SK-N-SH treated with all-trans-retinoic acid at 6 μM for 48 hours (cell line): ENCODE results near the gene CST1.
"Not testable (repeated sequence)": the region's sequence is repeated elsewhere in the genome, so short reads cannot be mapped to it uniquely, and the experiment has no call there.

Source experiments
- ATAC-seq: fragments of 200-7000 bp; cut with Tn5 transposase; 3 replicates; pipeline ENCODE4 v1.9.1; 2020; ENCODE audit warnings: mild to moderate bottlenecking, moderate library complexity
- ARNTL ChIP-seq: fragments of 450-650 bp; formaldehyde crosslinking; IDR thresholded peaks from 2 replicates; pipeline ENCODE4 v1.5.0; 2020; ENCODE audit warnings: low read depth, mild to moderate bottlenecking, moderate library complexity, borderline replicate concordance
- BACH2 ChIP-seq: fragments of 250-450 bp; sonication (Bioruptor Pico); IDR thresholded peaks from 2 replicates; pipeline ENCODE4 v1.9.0; 2021; ENCODE audit warnings: mild to moderate bottlenecking, borderline replicate concordance
- CSDC2 ChIP-seq: fragments of 250-450 bp; sonication (Bioruptor Pico); IDR thresholded peaks from 2 replicates; pipeline ENCODE4 v1.5.0; 2020; ENCODE audit warnings: mild to moderate bottlenecking, moderate library complexity
- ESRRG ChIP-seq: fragments of 250-450 bp; sonication (Bioruptor Pico); IDR thresholded peaks from 2 replicates; pipeline ENCODE4 v1.6.1; 2021; ENCODE audit warnings: mild to moderate bottlenecking
- ISL1 ChIP-seq: fragments of 250-450 bp; sonication (Bioruptor Pico); IDR thresholded peaks from 2 replicates; pipeline ENCODE4 v2.1.2; 2022; ENCODE audit warnings: mild to moderate bottlenecking, moderate library complexity
- OSR1 ChIP-seq: fragments of 250-450 bp; sonication (Bioruptor Pico); IDR thresholded peaks from 2 replicates; pipeline ENCODE4 v1.8.0; 2022; ENCODE audit warnings: moderate library complexity, mild to moderate bottlenecking, inconsistent platforms
- PPARA ChIP-seq: fragments of 250-450 bp; sonication (Bioruptor Pico); IDR thresholded peaks from 2 replicates; pipeline ENCODE4 v1.5.0; 2020; ENCODE audit warnings: mild to moderate bottlenecking, borderline replicate concordance
- RARB ChIP-seq: fragments of 250-450 bp; sonication (Bioruptor Pico); IDR thresholded peaks from 2 replicates; pipeline ENCODE4 v1.8.0; 2021; ENCODE audit warnings: mild to moderate bottlenecking, moderate library complexity
- TCF4 ChIP-seq: fragments of 250-450 bp; sonication (Bioruptor Pico); IDR thresholded peaks from 2 replicates; pipeline ENCODE4 v1.8.0; 2021; ENCODE audit warnings: mild to moderate bottlenecking, moderate library complexity, borderline replicate concordance
- TOX ChIP-seq: fragments of 250-450 bp; sonication (Bioruptor Pico); IDR thresholded peaks from 2 replicates; pipeline ENCODE4 v1.8.0; 2021; ENCODE audit warnings: mild to moderate bottlenecking, moderate library complexity, borderline replicate concordance
- ZC3H10 ChIP-seq: fragments of 250-450 bp; sonication (Bioruptor Pico); IDR thresholded peaks from 2 replicates; pipeline ENCODE4 v1.5.1; 2021; ENCODE audit warnings: mild to moderate bottlenecking, moderate library complexity
- ZFP30 ChIP-seq: fragments of 450-650 bp; formaldehyde crosslinking; IDR thresholded peaks from 2 replicates; pipeline ENCODE4 v1.5.0; 2022; ENCODE audit warnings: mild to moderate bottlenecking, moderate library complexity
- ZNF565 ChIP-seq: fragments of 450-650 bp; formaldehyde crosslinking; conservative IDR thresholded peaks from 2 replicates; pipeline ENCODE4 v1.5.0; 2020; ENCODE audit warnings: low read depth, mild to moderate bottlenecking, moderate library complexity
- ZNF70 ChIP-seq: fragments of 450-650 bp; formaldehyde crosslinking; IDR thresholded peaks from 2 replicates; pipeline ENCODE4 v1.5.0; 2020; ENCODE audit warnings: mild to moderate bottlenecking, moderate library complexity
- ZNF8 ChIP-seq: fragments of 450-650 bp; formaldehyde crosslinking; IDR thresholded peaks from 2 replicates; pipeline ENCODE4 v1.5.0; 2020; ENCODE audit warnings: mild to moderate bottlenecking, moderate library complexity
- TF ChIP-seq, protein P1 (sequence below): fragments of 250-450 bp; sonication (Bioruptor Pico); IDR thresholded peaks from 2 replicates; pipeline ENCODE4 v1.5.1; 2020; ENCODE audit warnings: low read depth, mild to moderate bottlenecking, moderate library complexity
- TF ChIP-seq, protein P2 (sequence below): fragments of 250-450 bp; sonication (Bioruptor Pico); IDR thresholded peaks from 2 replicates; pipeline ENCODE4 v1.5.0; 2020; ENCODE audit warnings: mild to moderate bottlenecking, moderate library complexity
- TF ChIP-seq, protein P3 (sequence below): fragments of 250-450 bp; sonication (Bioruptor Pico); IDR thresholded peaks from 2 replicates; pipeline ENCODE4 v1.5.1; 2021; ENCODE audit warnings: mild to moderate bottlenecking, moderate library complexity
- TF ChIP-seq, protein P4 (sequence below): fragments of 250-450 bp; sonication (Bioruptor Pico); IDR thresholded peaks from 2 replicates; pipeline ENCODE4 v1.8.0; 2020; ENCODE audit warnings: mild to moderate bottlenecking, moderate library complexity, borderline replicate concordance
- TF ChIP-seq, protein P5 (sequence below): fragments of 250-450 bp; sonication (Bioruptor Pico); IDR thresholded peaks from 2 replicates; pipeline ENCODE4 v1.8.0; 2021; ENCODE audit warnings: low read depth, mild to moderate bottlenecking, moderate library complexity, borderline replicate concordance

Gene CST1

DNA sequence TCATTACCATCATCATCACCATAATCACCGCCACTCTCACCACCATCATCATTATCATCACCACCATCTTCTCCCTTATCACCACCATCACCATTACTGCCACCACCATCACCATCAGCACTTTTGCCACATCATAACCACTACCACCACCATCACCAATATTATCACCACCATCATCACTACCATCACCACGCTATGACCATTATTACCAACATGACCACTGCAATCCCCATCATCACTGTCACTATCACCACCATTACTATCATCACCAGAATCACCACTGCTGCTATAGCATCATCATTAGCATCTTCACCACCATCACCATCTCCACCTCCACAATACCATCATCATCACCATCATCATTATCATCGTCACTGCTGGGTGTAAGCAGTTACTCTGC lies 25.6 kb downstream of the CST1 start:
- ATAC-seq = no peak

DNA sequence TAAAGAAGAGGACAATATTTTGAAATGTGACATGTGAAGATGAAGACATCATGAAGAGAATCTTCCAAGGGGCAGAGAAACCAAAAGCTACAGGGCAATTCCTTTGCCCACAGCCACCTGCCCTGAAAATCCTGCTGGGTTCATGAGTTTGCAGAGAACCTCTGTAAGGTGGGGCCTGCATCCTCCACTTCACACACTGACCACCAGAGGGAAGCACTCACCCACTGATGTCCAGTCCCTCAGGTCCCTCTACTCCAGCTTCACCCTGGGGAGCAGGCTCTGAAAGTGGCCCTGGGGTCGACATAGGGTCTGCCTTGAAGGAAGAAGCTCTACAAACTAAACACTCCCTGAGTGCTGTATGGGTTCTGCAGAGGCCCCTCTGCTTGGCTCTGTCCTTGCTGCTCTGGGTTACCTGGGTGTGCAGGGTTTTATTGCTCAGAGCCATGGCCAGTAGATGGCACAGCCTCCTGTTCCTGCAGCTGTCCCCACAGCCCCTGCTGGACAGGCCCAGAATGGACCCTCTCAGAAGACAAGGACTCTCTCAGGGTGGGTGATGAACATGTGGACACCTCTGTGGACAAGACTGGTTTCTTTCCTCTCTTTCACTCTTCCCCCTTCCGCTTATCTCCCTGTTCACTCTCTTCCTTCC lies 27.0 kb downstream of the CST1 start:
- ATAC-seq = peak; percentile 99

More for the DNA sequence above, 25.6 kb downstream of the CST1 start:
- no peak for TF ChIP-seq ZNF8
- no peak for TF ChIP-seq CSDC2 (CRISPR knock-in tag)
- no peak for TF ChIP-seq PPARA (CRISPR knock-in tag)
- TF ChIP-seq, protein P1, sequence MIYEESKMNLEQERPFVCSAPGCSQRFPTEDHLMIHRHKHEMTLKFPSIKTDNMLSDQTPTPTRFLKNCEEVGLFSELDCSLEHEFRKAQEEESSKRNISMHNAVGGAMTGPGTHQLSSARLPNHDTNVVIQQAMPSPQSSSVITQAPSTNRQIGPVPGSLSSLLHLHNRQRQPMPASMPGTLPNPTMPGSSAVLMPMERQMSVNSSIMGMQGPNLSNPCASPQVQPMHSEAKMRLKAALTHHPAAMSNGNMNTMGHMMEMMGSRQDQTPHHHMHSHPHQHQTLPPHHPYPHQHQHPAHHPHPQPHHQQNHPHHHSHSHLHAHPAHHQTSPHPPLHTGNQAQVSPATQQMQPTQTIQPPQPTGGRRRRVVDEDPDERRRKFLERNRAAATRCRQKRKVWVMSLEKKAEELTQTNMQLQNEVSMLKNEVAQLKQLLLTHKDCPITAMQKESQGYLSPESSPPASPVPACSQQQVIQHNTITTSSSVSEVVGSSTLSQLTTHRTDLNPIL (CRISPR knock-in tag) = no peak
- TF ChIP-seq TOX (CRISPR knock-in tag) = no peak
- TF ChIP-seq BACH2 (CRISPR knock-in tag) = no peak
- TF ChIP-seq ZC3H10 = no peak
- no peak for TF ChIP-seq ESRRG (CRISPR knock-in tag)
- TF ChIP-seq, protein P2, sequence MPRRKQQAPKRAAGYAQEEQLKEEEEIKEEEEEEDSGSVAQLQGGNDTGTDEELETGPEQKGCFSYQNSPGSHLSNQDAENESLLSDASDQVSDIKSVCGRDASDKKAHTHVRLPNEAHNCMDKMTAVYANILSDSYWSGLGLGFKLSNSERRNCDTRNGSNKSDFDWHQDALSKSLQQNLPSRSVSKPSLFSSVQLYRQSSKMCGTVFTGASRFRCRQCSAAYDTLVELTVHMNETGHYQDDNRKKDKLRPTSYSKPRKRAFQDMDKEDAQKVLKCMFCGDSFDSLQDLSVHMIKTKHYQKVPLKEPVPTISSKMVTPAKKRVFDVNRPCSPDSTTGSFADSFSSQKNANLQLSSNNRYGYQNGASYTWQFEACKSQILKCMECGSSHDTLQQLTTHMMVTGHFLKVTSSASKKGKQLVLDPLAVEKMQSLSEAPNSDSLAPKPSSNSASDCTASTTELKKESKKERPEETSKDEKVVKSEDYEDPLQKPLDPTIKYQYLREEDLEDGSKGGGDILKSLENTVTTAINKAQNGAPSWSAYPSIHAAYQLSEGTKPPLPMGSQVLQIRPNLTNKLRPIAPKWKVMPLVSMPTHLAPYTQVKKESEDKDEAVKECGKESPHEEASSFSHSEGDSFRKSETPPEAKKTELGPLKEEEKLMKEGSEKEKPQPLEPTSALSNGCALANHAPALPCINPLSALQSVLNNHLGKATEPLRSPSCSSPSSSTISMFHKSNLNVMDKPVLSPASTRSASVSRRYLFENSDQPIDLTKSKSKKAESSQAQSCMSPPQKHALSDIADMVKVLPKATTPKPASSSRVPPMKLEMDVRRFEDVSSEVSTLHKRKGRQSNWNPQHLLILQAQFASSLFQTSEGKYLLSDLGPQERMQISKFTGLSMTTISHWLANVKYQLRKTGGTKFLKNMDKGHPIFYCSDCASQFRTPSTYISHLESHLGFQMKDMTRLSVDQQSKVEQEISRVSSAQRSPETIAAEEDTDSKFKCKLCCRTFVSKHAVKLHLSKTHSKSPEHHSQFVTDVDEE (CRISPR knock-in tag) = no peak
- TF ChIP-seq ZNF565 (CRISPR knock-in tag) = no peak
- TF ChIP-seq ISL1 (CRISPR knock-in tag) = no peak
- TF ChIP-seq ZFP30 (CRISPR knock-in tag) = no peak
- TF ChIP-seq, protein P3, sequence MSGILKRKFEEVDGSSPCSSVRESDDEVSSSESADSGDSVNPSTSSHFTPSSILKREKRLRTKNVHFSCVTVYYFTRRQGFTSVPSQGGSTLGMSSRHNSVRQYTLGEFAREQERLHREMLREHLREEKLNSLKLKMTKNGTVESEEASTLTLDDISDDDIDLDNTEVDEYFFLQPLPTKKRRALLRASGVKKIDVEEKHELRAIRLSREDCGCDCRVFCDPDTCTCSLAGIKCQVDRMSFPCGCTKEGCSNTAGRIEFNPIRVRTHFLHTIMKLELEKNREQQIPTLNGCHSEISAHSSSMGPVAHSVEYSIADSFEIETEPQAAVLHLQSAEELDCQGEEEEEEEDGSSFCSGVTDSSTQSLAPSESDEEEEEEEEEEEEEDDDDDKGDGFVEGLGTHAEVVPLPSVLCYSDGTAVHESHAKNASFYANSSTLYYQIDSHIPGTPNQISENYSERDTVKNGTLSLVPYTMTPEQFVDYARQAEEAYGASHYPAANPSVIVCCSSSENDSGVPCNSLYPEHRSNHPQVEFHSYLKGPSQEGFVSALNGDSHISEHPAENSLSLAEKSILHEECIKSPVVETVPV (CRISPR knock-in tag) = no peak
- no peak for TF ChIP-seq ZNF70 (CRISPR knock-in tag)
- no peak for TF ChIP-seq OSR1 (CRISPR knock-in tag)
- TF ChIP-seq, protein P4, sequence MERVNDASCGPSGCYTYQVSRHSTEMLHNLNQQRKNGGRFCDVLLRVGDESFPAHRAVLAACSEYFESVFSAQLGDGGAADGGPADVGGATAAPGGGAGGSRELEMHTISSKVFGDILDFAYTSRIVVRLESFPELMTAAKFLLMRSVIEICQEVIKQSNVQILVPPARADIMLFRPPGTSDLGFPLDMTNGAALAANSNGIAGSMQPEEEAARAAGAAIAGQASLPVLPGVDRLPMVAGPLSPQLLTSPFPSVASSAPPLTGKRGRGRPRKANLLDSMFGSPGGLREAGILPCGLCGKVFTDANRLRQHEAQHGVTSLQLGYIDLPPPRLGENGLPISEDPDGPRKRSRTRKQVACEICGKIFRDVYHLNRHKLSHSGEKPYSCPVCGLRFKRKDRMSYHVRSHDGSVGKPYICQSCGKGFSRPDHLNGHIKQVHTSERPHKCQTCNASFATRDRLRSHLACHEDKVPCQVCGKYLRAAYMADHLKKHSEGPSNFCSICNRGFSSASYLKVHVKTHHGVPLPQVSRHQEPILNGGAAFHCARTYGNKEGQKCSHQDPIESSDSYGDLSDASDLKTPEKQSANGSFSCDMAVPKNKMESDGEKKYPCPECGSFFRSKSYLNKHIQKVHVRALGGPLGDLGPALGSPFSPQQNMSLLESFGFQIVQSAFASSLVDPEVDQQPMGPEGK (CRISPR knock-in tag) = no peak
- TF ChIP-seq RARB = no peak
- no peak for TF ChIP-seq TCF4 (CRISPR knock-in tag)

DNA sequence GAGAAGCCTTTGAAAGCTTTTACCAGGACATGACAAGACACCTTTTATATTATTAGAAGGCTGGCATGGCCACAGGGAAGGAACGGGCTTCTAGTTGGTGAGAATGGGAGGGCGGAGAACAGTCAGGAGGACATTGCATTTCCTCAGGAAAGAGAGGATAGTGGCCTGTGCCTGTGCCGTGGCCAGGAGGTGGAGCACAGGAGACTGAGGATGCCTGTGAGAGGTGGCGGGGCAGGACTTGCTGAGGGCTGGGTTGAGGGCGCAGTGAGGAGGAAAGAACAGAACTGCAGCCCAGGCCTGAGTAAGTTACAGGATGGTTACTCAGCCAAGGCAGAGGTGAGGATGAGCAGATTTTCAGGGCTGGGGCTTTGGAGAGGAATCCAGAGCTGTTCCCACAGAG lies 27.9 kb downstream of the CST1 start:
- not testable (repeated sequence) for ATAC-seq

DNA sequence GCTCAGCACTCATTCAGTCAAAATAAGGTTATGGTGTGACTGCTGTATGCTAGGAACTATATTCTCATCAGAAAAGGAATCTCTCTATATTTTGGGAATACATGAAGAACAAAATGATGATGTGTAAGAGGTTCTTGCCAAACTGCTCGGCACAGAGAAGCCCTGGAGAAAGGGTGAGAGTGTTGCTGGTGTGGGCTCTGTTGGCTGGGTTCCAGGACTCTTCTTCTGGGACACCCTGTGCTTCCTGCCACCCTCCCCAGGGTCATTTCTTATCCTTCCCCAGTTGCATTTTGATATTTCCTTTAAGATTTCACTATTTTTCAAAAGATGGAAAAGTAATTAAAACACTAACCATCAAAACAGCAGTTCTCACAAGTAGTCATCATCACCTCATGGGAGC lies 28.8 kb downstream of the CST1 start:
- TF ChIP-seq, protein P5, sequence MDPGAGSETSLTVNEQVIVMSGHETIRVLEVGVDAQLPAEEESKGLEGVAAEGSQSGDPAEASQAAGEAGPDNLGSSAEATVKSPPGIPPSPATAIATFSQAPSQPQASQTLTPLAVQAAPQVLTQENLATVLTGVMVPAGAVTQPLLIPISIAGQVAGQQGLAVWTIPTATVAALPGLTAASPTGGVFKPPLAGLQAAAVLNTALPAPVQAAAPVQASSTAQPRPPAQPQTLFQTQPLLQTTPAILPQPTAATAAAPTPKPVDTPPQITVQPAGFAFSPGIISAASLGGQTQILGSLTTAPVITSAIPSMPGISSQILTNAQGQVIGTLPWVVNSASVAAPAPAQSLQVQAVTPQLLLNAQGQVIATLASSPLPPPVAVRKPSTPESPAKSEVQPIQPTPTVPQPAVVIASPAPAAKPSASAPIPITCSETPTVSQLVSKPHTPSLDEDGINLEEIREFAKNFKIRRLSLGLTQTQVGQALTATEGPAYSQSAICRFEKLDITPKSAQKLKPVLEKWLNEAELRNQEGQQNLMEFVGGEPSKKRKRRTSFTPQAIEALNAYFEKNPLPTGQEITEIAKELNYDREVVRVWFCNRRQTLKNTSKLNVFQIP = no peak
- no peak for TF ChIP-seq ARNTL (CRISPR knock-in tag)
- no peak for TF ChIP-seq TOX (CRISPR knock-in tag)
- no peak for ATAC-seq

DNA sequence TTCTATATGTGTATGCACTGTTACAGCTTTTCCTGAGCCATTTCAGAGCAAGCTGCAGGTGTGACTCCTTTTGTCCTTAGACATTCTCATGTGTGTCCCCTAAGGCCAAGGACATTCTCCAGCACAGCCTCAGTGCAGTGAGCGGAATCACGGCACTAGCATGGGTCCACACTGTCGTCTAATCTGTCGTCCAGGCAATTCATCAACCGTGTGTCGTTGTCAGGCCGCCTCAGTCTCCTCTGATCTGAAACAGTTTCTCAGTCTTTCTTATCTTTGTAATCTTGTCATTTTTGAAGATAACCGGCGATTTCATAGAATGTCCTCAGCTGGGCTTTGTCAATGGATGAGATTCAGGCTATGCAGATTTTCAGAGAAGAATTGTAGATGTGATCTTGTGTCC lies 31.4 kb downstream of the CST1 start:
- ATAC-seq = not testable (repeated sequence)

DNA sequence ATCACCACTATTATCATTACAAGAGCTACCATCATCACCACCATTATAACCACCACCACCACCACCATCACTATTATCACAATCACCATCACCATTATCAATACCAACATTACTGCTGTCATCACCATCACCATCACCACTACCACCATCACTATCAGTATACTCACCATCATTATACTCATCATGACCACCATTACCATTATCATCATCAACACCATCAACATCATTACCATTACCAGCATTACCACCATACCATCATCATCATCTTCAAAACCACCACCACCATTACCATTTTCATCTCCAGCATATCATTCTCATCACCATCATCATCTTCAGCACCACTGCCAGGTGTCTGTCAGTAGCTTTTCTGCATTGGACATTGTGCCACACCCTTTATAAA lies 39.0 kb downstream of the CST1 start:
- ATAC-seq = not testable (repeated sequence)
